Common myeloid progenitor, CD34-positive (primary cell): ENCODE results near the gene KRT7.

Experiments
- CTCF ChIA-PET: fragments of 350-600 bp; sonication (Branson Sonifier 250); formaldehyde crosslinking; loops from one replicate; lab custom pipeline; 2021; ENCODE audit warnings: antibody characterized with exemption; lab: Charles Lee
- POLR2A ChIA-PET: fragments of 350-600 bp; sonication (Branson Sonifier 250); formaldehyde crosslinking; loops from one replicate; lab custom pipeline; 2021; ENCODE audit warnings: antibody characterized with exemption; lab: Charles Lee
- DNase-seq, 3 donors: peaks; one replicate each; pipeline versions ENCODE4 v3.0.0 to v3.0.0-alpha.2; 2013
- H3K27ac ChIP-seq, 2 experiments: 1 replicate in 1 of 2; 2 replicates in 1 of 2; pipeline ENCODE4 v1.7.0; 2013; ENCODE audit warnings: inconsistent platforms in 2 of 2, low read length in 2 of 2, mild to moderate bottlenecking in 2 of 2, low read depth in 1 of 2, moderate library complexity in 1 of 2; ENCODE audit not compliant: severe bottlenecking in 2 of 2, insufficient read depth in 1 of 2, poor library complexity in 1 of 2
- H3K27me3 ChIP-seq, 5 experiments: replicated peaks in 2 of 5; 1 replicate in 3 of 5; 2 replicates in 2 of 5; pipeline versions ENCODE4 v1.6.1 to v1.7.0; 2013; ENCODE audit warnings: low read length in 4 of 5, mild to moderate bottlenecking in 2 of 5, moderate library complexity in 2 of 5, inconsistent platforms in 1 of 5; ENCODE audit not compliant: insufficient read depth in 5 of 5, control insufficient read depth in 4 of 5
- H3K36me3 ChIP-seq, 4 experiments: 1 replicate in 2 of 4; 2 replicates in 2 of 4; pipeline versions ENCODE4 v1.6.1 to v1.7.0; 2013; ENCODE audit warnings: low read length in 3 of 4, control low read depth in 1 of 4, mild to moderate bottlenecking in 1 of 4; ENCODE audit not compliant: control insufficient read depth in 4 of 4, insufficient read depth in 4 of 4
- H3K4me1 ChIP-seq, 4 experiments: 1 replicate in 3 of 4; 2 replicates in 1 of 4; pipeline versions ENCODE4 v1.6.1 to v1.7.1; 2013; ENCODE audit warnings: low read length in 3 of 4, mild to moderate bottlenecking in 3 of 4, control low read depth in 1 of 4, inconsistent platforms in 1 of 4, moderate library complexity in 1 of 4; ENCODE audit not compliant: control insufficient read depth in 4 of 4, insufficient read depth in 4 of 4; ENCODE audit errors: control extremely low read depth in 1 of 4
- H3K4me3 ChIP-seq, 7 experiments: 1 replicate in 4 of 7; 2 replicates in 3 of 7; pipeline versions ENCODE4 v1.5.1 to v1.7.0; 2013; ENCODE audit warnings: mild to moderate bottlenecking in 7 of 7, low read length in 6 of 7, moderate library complexity in 6 of 7, inconsistent platforms in 2 of 7, low read depth in 2 of 7, control low read depth in 1 of 7; ENCODE audit not compliant: insufficient read depth in 4 of 7, control insufficient read depth in 1 of 7; ENCODE audit errors: extremely low read depth in 1 of 7
- H3K9me3 ChIP-seq, 5 experiments: 1 replicate in 4 of 5; 2 replicates in 1 of 5; pipeline versions ENCODE4 v1.6.1 to v1.7.1; 2013; ENCODE audit warnings: low read length in 4 of 5, mild to moderate bottlenecking in 2 of 5, inconsistent platforms in 1 of 5, low read depth in 1 of 5, moderate library complexity in 1 of 5; ENCODE audit not compliant: control insufficient read depth in 4 of 5, insufficient read depth in 2 of 5; ENCODE audit errors: control extremely low read depth in 1 of 5
- WGBS: methylation state at CpG from one replicate; pipeline ENCODE4 v1.1.5; 2013; ENCODE audit not compliant: insufficient coverage; 5-methylcytosine and 5-hydroxymethylcytosine counted together

The KRT7 gene

GRCh38 chr12:52187206-52187605, 45.8 kb upstream of the KRT7 start:
- POLR2A ChIA-PET = no interaction called here
- Histone ChIP-seq H3K27me3 (no peaks in the 10 kb centered on the region), H3K27ac (no peak overlapping the region), H3K4me3 (no peak overlapping the region), H3K4me1 (peaks cover 0 to 21% (median 6%) of the 10 kb centered on the region in 4 experiments), H3K9me3 (no peaks in the 10 kb centered on the region), H3K36me3 (no peaks in the 10 kb centered on the region)
- WGBS = 98% methylated on average over 11 of the region's 11 CpGs
- CTCF ChIA-PET = interaction anchor here (0.9 to 3.5 kb wide), 5 partner anchors 12 to 28 kb away, joined by 3 to 25 read pairs (median 11); no protein-coding TSS in a partner anchor
- no peak for DNase-seq

- ChIA-PET POLR2A (no interaction called here), CTCF (interaction anchor here (2.3 to 3.5 kb wide), 2 partner anchors 12 kb away, joined by 13 to 25 read pairs; no protein-coding TSS in a partner anchor)
- H3K27ac ChIP-seq = no peak overlapping the region
- no peaks in the 10 kb centered on the region for H3K36me3 ChIP-seq
- peaks cover 0 to 2% (median 0%) of the 10 kb centered on the region in 5 experiments for H3K27me3 ChIP-seq
- 96% methylated on average over 3 of the region's 5 CpGs for WGBS
- no peak for DNase-seq
- H3K9me3 ChIP-seq = no peaks in the 10 kb centered on the region
- peaks cover 0 to 25% (median 8%) of the 10 kb centered on the region in 4 experiments for H3K4me1 ChIP-seq
- H3K4me3 ChIP-seq = no peak overlapping the region
Observed at GRCh38 chr12:52187640-52188039, 45.4 kb upstream of the KRT7 start.

DNA sequence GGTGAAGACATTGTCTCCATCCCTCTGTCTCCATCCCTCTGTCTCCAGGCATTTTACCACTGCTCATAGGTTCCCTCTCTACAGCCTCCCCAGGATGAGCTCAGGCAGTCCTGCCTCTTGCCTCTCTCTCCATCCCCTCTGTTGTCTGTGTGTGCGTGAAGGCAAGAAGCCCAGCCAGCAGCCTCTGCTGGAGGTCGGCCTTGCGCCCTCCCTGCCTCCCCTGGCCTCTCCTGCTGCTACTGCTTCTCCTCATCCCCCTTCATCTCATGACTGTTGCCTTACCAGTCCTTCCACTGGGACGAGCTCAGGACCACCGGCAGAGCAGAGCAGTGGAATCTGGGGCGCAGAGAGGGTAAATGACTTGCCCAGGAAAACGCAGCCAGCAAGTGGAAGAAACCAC, 44.4 kb upstream of the KRT7 start:
- 96% methylated on average over 4 of the region's 7 CpGs for WGBS
- CTCF ChIA-PET = interaction anchor here (1.1 to 2.3 kb wide), 3 partner anchors 26 to 91 kb away, joined by 3 to 7 read pairs (median 3); no protein-coding TSS in a partner anchor
- POLR2A ChIA-PET = no interaction called here
- DNase-seq = no peak
- no peak overlapping the region for H3K27ac ChIP-seq
- H3K4me1 ChIP-seq = peaks cover 0 to 35% (median 16%) of the 10 kb centered on the region in 4 experiments
- no peaks in the 10 kb centered on the region for H3K9me3 ChIP-seq
- peaks cover 0 to 3% (median 0%) of the 10 kb centered on the region in 5 experiments for H3K27me3 ChIP-seq
- H3K36me3 ChIP-seq = no peaks in the 10 kb centered on the region
- no peak overlapping the region for H3K4me3 ChIP-seq

DNA sequence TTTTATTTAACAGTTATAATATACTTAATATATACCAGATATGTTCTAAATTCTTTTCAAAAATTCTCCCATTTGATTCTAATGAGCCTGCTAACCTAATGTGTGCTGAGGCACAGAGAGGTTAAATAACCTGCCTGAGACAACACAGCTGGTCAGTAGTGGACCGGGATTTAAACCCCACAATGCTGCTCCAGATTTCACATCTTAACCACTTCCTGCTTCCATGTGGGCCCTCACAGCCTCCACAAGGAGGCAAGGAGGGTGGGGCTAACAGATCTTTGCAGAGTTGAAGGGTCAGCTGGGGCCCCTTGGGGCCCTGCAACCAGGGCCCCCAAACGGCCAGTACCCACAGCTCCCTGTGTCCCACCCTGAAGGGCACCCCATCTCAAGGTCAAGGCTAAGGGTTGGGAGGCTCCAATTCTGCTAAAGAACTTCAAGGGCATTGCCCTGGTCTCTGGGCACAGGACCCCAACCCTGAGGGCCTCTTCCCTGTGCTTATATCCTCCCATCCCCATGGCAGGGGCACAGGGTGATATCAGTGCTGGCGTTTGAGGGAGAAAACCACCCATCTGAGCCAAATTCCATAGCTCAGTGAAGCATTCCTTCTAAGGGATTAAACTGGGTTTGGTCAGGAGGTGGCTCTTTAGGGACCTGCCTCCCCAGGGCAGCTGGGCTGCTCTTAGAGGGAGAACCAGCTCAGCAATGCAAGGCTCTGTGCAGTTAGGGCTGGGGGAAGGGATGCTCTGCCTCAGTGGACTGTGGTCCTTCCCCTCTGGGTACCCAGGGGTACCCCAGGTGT, 43.5 kb upstream of the KRT7 start:
- CTCF ChIA-PET = interaction anchor here (0.8 to 2.3 kb wide), 5 partner anchors 11 to 90 kb away, joined by 3 to 7 read pairs (median 3); no protein-coding TSS in a partner anchor
- 79% methylated on average over 3 of the region's 3 CpGs for WGBS

GRCh38 chr12:52190860-52191729, 41.9 kb upstream of the KRT7 start:
- Histone ChIP-seq H3K27ac (no peak overlapping the region), H3K4me1 (peaks cover 0 to 35% (median 30%) of the 10 kb centered on the region in 4 experiments), H3K36me3 (no peaks in the 10 kb centered on the region), H3K4me3 (no peak overlapping the region), H3K27me3 (peaks cover 0 to 3% (median 0%) of the 10 kb centered on the region in 5 experiments), H3K9me3 (no peaks in the 10 kb centered on the region)
- WGBS = 97% methylated on average over 12 of the region's 16 CpGs
- ChIA-PET POLR2A (no interaction called here), CTCF (interaction anchor here (0.7 to 2.3 kb wide), 9 partner anchors 9 to 69 kb away, joined by 3 to 7 read pairs (median 3); no protein-coding TSS in a partner anchor)
- no peak for DNase-seq

More for the DNA sequence above, 43.5 kb upstream of the KRT7 start:
- Histone ChIP-seq H3K9me3 (no peaks in the 10 kb centered on the region), H3K4me3 (no peak overlapping the region), H3K4me1 (peaks cover 0 to 35% (median 22%) of the 10 kb centered on the region in 4 experiments), H3K27ac (no peak overlapping the region), H3K36me3 (no peaks in the 10 kb centered on the region), H3K27me3 (peaks cover 0 to 3% (median 0%) of the 10 kb centered on the region in 5 experiments)
- POLR2A ChIA-PET = no interaction called here
- no peak for DNase-seq

GRCh38 chr12:52191841-52192791, 40.9 kb upstream of the KRT7 start, which contains the start of gene KRT80:
KRT80 (minus strand) TSS chr12:52192014; CDS start chr12:52191902, 112 bp downstream.
- peak; percentile 85 to 95 (median 95) for DNase-seq
- no peak within 1 kb of the TSS for H3K4me3 ChIP-seq
- WGBS = 65% methylated on average over 13 of the region's 20 CpGs
- CTCF ChIA-PET = interaction anchor here (0.6 to 1.9 kb wide), 9 partner anchors 10 to 261 kb away, joined by 3 to 6 read pairs (median 3); no protein-coding TSS in a partner anchor
- no peaks in the 10 kb centered on the region for H3K36me3 ChIP-seq
- H3K27ac ChIP-seq = no peak within 1 kb of the TSS
- peaks cover 0 to 35% (median 34%) of the 10 kb centered on the region in 4 experiments for H3K4me1 ChIP-seq
- H3K27me3 ChIP-seq = peaks cover 0 to 3% (median 0%) of the 10 kb centered on the region in 5 experiments
- POLR2A ChIA-PET = no interaction called here
- H3K9me3 ChIP-seq = no peaks in the 10 kb centered on the region
